DMS153 (cell line): ENCODE data around the gene CACNA2D3.
"Not testable (repeated sequence)": the region's sequence is repeated elsewhere in the genome, so short reads cannot be mapped to it uniquely, and the experiment has no call there.

Experiments
- DNase-seq: peaks from one replicate; lab custom pipeline; 2025; lab: John Stamatoyannopoulos, UW

Gene CACNA2D3

GRCh38 chr3:54573858-54574257 is 451.5 kb downstream of the CACNA2D3 start:
- DNase-seq = no peak

- no peak for DNase-seq
Measured at GRCh38 chr3:54574906-54575617, 452.7 kb downstream of the CACNA2D3 start.

- no peak for DNase-seq
Measured at GRCh38 chr3:54575618-54575960, 453.2 kb downstream of the CACNA2D3 start.

GRCh38 chr3:54577313-54577712 is 455.0 kb downstream of the CACNA2D3 start:
- no peak for DNase-seq

- DNase-seq = no peak
Measured at GRCh38 chr3:54578417-54578816, 456.1 kb downstream of the CACNA2D3 start.

GRCh38 chr3:54580453-54580852 is 458.1 kb downstream of the CACNA2D3 start:
- DNase-seq = no peak

GRCh38 chr3:54582424-54582823 is 460.1 kb downstream of the CACNA2D3 start:
- no peak for DNase-seq

- DNase-seq = no peak
Measured at GRCh38 chr3:54591157-54591556, 468.8 kb downstream of the CACNA2D3 start.

GRCh38 chr3:54593653-54594052 is 471.3 kb downstream of the CACNA2D3 start:
- no peak for DNase-seq

- DNase-seq = no peak
Measured at GRCh38 chr3:54596087-54596486, 473.7 kb downstream of the CACNA2D3 start.

- DNase-seq = no peak
Measured at GRCh38 chr3:54599716-54600115, 477.4 kb downstream of the CACNA2D3 start.

- DNase-seq = no peak
Measured at GRCh38 chr3:54600441-54601204, 478.3 kb downstream of the CACNA2D3 start.

GRCh38 chr3:54604495-54604894 is 482.1 kb downstream of the CACNA2D3 start:
- no peak for DNase-seq

- no peak for DNase-seq
Measured at GRCh38 chr3:54608041-54608440, 485.7 kb downstream of the CACNA2D3 start.

GRCh38 chr3:54619053-54619452 is 496.7 kb downstream of the CACNA2D3 start:
- no peak for DNase-seq

- no peak for DNase-seq
Measured at GRCh38 chr3:54619531-54619930, 497.2 kb downstream of the CACNA2D3 start.

GRCh38 chr3:54621184-54621583 is 498.8 kb downstream of the CACNA2D3 start:
- DNase-seq = no peak

- DNase-seq = no peak
Measured at GRCh38 chr3:54622678-54623077, 500.3 kb downstream of the CACNA2D3 start.

- DNase-seq = no peak
Measured at GRCh38 chr3:54625805-54626787, 503.7 kb downstream of the CACNA2D3 start.

- no peak for DNase-seq
Measured at GRCh38 chr3:54628888-54629441, 506.6 kb downstream of the CACNA2D3 start.

GRCh38 chr3:54630101-54630623 is 507.8 kb downstream of the CACNA2D3 start:
- DNase-seq = no peak

- not testable (repeated sequence) for DNase-seq
Measured at GRCh38 chr3:54631001-54631400, 508.6 kb downstream of the CACNA2D3 start.
